Fibroblast of lung (primary cell): Measurements from ENCODE around the gene ABCC8. TPM values are rescaled to one million over a fixed set of nuclear protein-coding genes. Genes with fewer than 3 reads are reported as not detected.

Source experiments
- DNase-seq, 2 donors: peaks; one replicate each; pipeline versions ENCODE4 v3.0.0 to v3.0.0-alpha.2; 2010; ENCODE audit warnings: low read depth in 2 of 2
- H2AFZ ChIP-seq: 2 replicates; pipeline ENCODE4 v1.5.1; 2012; ENCODE audit warnings: low read length, control low read depth, inconsistent platforms
- H3K27ac ChIP-seq: 2 replicates; pipeline ENCODE4 v1.5.1; 2011; ENCODE audit warnings: low read length, control low read depth; ENCODE audit not compliant: insufficient read depth
- H3K27me3 ChIP-seq: 2 replicates; pipeline ENCODE4 v1.5.1; 2011; ENCODE audit warnings: mild to moderate bottlenecking, low read length; ENCODE audit not compliant: control insufficient read depth, insufficient read depth
- H3K36me3 ChIP-seq: 2 replicates; pipeline ENCODE4 v1.5.1; 2011; ENCODE audit warnings: low read length; ENCODE audit not compliant: control insufficient read depth, insufficient read depth
- H3K4me1 ChIP-seq: 2 replicates; pipeline ENCODE4 v1.5.1; 2011; ENCODE audit warnings: low read length; ENCODE audit not compliant: control insufficient read depth, insufficient read depth; ENCODE audit errors: extremely low read depth
- H3K4me2 ChIP-seq: 2 replicates; pipeline ENCODE4 v1.5.1; 2011; ENCODE audit warnings: low read length, control low read depth; ENCODE audit not compliant: insufficient read depth; ENCODE audit errors: extremely low read depth
- H3K4me3 ChIP-seq, 4 experiments: fragments of 200-600 bp in 1 of 4; sonication (generic) in 1 of 4; replicated peaks in 1 of 4; 2 replicates each; pipeline ENCODE4 v1.5.1; 2011 to 2016; ENCODE audit warnings: low read length in 4 of 4, low read depth in 3 of 4, mild to moderate bottlenecking in 3 of 4, control low read depth in 2 of 4, inconsistent platforms in 1 of 4, mixed read lengths in 1 of 4; ENCODE audit not compliant: insufficient read depth in 1 of 4; ENCODE audit errors: control extremely low read depth in 1 of 4
- H3K79me2 ChIP-seq: 2 replicates; pipeline ENCODE4 v1.5.1; 2012; ENCODE audit warnings: mild to moderate bottlenecking, low read length, inconsistent platforms; ENCODE audit not compliant: control insufficient read depth, insufficient read depth
- H3K9ac ChIP-seq: 2 replicates; pipeline ENCODE4 v1.5.1; 2011; ENCODE audit warnings: mild to moderate bottlenecking, low read length, control low read depth; ENCODE audit not compliant: insufficient read depth
- H3K9me3 ChIP-seq: 2 replicates; pipeline ENCODE4 v1.5.1; 2012; ENCODE audit warnings: low read depth, low read length; ENCODE audit not compliant: control insufficient read depth, insufficient read depth
- H4K20me1 ChIP-seq: 2 replicates; pipeline ENCODE4 v1.5.1; 2011; ENCODE audit warnings: low read length; ENCODE audit not compliant: control insufficient read depth, insufficient read depth; ENCODE audit errors: extremely low read depth
- CTCF ChIP-seq, 2 donors: IDR thresholded peaks in 1 of 2; conservative IDR thresholded peaks in 1 of 2; 1 replicate in 1 of 2; 2 replicates in 1 of 2; pipeline ENCODE4 v1.5.1; 2011 to 2012; ENCODE audit warnings: low read length in 2 of 2, control low read depth in 1 of 2, inconsistent platforms in 1 of 2, low read depth in 1 of 2, mild to moderate bottlenecking in 1 of 2
- EZH2 ChIP-seq: IDR thresholded peaks from 2 replicates; pipeline ENCODE4 v1.5.1; 2012; ENCODE audit warnings: low read length, control low read depth, mild to moderate bottlenecking; ENCODE audit errors: missing control alignments
- polyA plus RNA-seq, 2 donors: library from polyadenylated mRNA; depleted of rRNA in 1 of 2; stranded (reverse) in 1 of 2; unstranded in 1 of 2; fragments of >200 nt; gene quantifications; 2 replicates each; pipeline ENCODE4 v1.2.1, GENCODE V29; 2011 to 2012; ENCODE audit warnings: missing spikeins in 1 of 2
- total RNA-seq: library from RNA; depleted of rRNA; stranded (reverse); fragments of >200 nt; gene quantifications from 2 replicates; pipeline ENCODE4 v1.2.1, GENCODE V29; 2014

ABCC8 gene
- total and polyA plus RNA-seq, 2 donors (not counting 1 experiment from before 2014, with no cell fraction given): not detected

GRCh38 chr11:17385926-17386325 lies 90.7 kb downstream of the ABCC8 start:
- H3K9me3 ChIP-seq: no peaks in the 10 kb centered on the region
- H4K20me1 ChIP-seq: no peaks in the 10 kb centered on the region
- no peaks in the 10 kb centered on the region for H3K36me3 ChIP-seq
- no peak overlapping the region for H3K4me3 ChIP-seq
- no peak overlapping the region for H3K4me2 ChIP-seq
- no peak overlapping the region for H2AFZ ChIP-seq
- TF ChIP-seq CTCF (conservative IDR thresholded peaks at IDR 0.05 in 1 of 2, IDR thresholded peaks at IDR 0.05 in 1 of 2; ENCODE audit: low read depth in 1 of 2, low read length in 2 of 2): no peak
- H3K27me3 ChIP-seq: peaks cover 4% of the 10 kb centered on the region
- no peaks in the 10 kb centered on the region for H3K4me1 ChIP-seq
- DNase-seq: no peak
- no peak overlapping the region for H3K27ac ChIP-seq
- H3K79me2 ChIP-seq: no peaks in the 10 kb centered on the region
- no peak overlapping the region for H3K9ac ChIP-seq

GRCh38 chr11:17385492-17385891 lies 91.2 kb downstream of the ABCC8 start:
- Histone ChIP-seq H3K79me2 (no peaks in the 10 kb centered on the region), H3K27ac (no peak overlapping the region), H3K4me3 (no peak overlapping the region), H3K27me3 (peaks cover 4% of the 10 kb centered on the region), H3K4me1 (no peaks in the 10 kb centered on the region), H2AFZ (no peak overlapping the region), H4K20me1 (no peaks in the 10 kb centered on the region), H3K9ac (no peak overlapping the region), H3K36me3 (no peaks in the 10 kb centered on the region), H3K4me2 (no peak overlapping the region), H3K9me3 (no peaks in the 10 kb centered on the region)
- DNase-seq: no peak
- TF ChIP-seq CTCF (conservative IDR thresholded peaks at IDR 0.05 in 1 of 2, IDR thresholded peaks at IDR 0.05 in 1 of 2; ENCODE audit: low read depth in 1 of 2, low read length in 2 of 2): no peak
- no peak for TF ChIP-seq EZH2

DNA sequence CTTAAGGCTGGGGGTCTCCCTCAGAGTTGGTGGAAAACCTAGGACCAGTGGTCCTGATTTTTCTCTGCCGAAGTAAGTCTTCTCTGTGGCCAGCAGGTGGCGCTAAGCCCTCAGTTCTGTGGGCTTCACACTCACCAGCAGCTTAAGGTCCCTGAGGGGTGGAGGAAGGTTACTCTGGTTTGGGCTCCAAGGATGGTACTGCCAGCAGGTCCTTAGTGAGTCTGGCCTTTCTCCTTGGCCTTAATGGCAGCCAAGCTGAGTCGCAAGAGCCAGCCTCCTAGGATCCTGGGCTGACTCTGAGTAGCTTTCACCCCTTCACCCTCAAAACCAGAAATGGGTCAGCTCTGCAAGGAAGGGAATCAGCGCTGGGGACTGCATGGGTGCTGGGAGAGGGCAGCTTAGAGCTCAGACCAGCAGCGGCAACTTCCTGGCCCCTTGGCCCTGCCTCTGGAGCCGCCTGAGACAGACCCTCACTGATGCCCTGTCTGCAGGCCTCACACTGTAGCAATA lies 92.6 kb downstream of the ABCC8 start:
- DNase-seq: peak; percentile 67 to 84
- Histone ChIP-seq H3K27ac (no peak overlapping the region), H3K4me1 (no peaks in the 10 kb centered on the region), H3K9me3 (no peaks in the 10 kb centered on the region), H2AFZ (no peak overlapping the region), H3K4me3 (no peak overlapping the region), H4K20me1 (no peaks in the 10 kb centered on the region), H3K4me2 (no peak overlapping the region), H3K36me3 (no peaks in the 10 kb centered on the region), H3K9ac (no peak overlapping the region), H3K79me2 (no peaks in the 10 kb centered on the region), H3K27me3 (no peaks in the 10 kb centered on the region)
- TF ChIP-seq EZH2: no peak
- TF ChIP-seq CTCF (conservative IDR thresholded peaks at IDR 0.05 in 1 of 2, IDR thresholded peaks at IDR 0.05 in 1 of 2; ENCODE audit: low read depth in 1 of 2, low read length in 2 of 2): peak; percentile 92 to 93
